Neutrophil (primary cell): Measurements from ENCODE around the gene MBTPS1.

Experiments used
- H3K27ac ChIP-seq: fragments of 200-600 bp; sonication (generic); 2 replicates; pipeline ENCODE4 v1.5.1; 2016; ENCODE audit warnings: mild to moderate bottlenecking, moderate library complexity
- H3K27me3 ChIP-seq: fragments of 200-600 bp; sonication (generic); 2 replicates; pipeline ENCODE4 v1.6.0; 2016; ENCODE audit warnings: mild to moderate bottlenecking
- H3K36me3 ChIP-seq: fragments of 200-600 bp; sonication (generic); 2 replicates; pipeline ENCODE4 v1.5.1; 2017
- H3K4me1 ChIP-seq, 2 experiments: fragments of 200-600 bp in 1 of 2; sonication (generic) in 1 of 2; 1 replicate in 1 of 2; 2 replicates in 1 of 2; pipeline versions ENCODE4 v1.5.1 to v1.6.1; 2013 to 2016; ENCODE audit warnings: low read depth in 1 of 2, low read length in 1 of 2, mild to moderate bottlenecking in 1 of 2, moderate library complexity in 1 of 2; ENCODE audit not compliant: control insufficient read depth in 1 of 2, insufficient read depth in 1 of 2
- H3K4me3 ChIP-seq, 2 experiments: fragments of 200-600 bp in 1 of 2; sonication (generic) in 1 of 2; 1 replicate in 1 of 2; 2 replicates in 1 of 2; pipeline ENCODE4 v1.5.1; 2013 to 2016; ENCODE audit warnings: low read depth in 1 of 2, low read length in 1 of 2, mild to moderate bottlenecking in 1 of 2, moderate library complexity in 1 of 2
- H3K9me3 ChIP-seq: fragments of 200-600 bp; sonication (generic); 2 replicates; pipeline ENCODE4 v1.5.1; 2016
- TF ChIP-seq, protein P1 (sequence below): fragments of 200-600 bp; sonication (generic); IDR thresholded peaks from 2 replicates; pipeline ENCODE4 v1.5.1; 2016; ENCODE audit warnings: antibody characterized with exemption

The MBTPS1 gene

DNA sequence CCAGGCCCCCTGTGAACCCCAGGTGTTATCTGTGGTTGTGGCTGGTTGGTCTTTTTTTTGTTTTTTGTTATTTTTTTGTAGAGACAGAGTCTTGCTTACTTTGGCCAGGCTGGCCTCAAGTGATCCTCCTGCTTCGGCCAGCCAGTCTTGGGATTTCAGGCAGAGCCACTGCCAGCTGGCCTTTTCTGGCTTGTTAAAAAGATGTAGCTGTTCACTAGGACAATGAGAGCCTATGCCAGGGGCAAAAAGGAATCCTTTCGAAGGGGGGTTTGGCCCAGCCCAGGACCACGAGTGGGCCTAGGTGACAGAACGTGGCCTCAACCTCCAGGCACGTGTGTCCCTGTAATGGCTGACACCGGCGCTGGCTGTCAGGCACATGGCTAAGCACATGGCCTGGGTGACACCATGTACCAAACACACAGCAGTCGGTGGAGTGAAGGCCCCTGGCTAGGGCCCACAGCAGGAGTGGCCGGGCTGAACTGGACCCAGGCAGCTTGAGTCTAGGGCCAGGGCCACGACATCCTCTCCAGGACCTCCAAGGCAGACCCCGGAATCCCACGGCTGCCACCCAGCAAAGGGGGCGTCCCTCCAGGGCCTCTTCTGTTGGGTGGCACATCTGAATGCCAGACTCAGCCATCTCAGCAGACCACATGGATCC is 67.2 kb downstream of the MBTPS1 start:
- TF ChIP-seq, protein P1, sequence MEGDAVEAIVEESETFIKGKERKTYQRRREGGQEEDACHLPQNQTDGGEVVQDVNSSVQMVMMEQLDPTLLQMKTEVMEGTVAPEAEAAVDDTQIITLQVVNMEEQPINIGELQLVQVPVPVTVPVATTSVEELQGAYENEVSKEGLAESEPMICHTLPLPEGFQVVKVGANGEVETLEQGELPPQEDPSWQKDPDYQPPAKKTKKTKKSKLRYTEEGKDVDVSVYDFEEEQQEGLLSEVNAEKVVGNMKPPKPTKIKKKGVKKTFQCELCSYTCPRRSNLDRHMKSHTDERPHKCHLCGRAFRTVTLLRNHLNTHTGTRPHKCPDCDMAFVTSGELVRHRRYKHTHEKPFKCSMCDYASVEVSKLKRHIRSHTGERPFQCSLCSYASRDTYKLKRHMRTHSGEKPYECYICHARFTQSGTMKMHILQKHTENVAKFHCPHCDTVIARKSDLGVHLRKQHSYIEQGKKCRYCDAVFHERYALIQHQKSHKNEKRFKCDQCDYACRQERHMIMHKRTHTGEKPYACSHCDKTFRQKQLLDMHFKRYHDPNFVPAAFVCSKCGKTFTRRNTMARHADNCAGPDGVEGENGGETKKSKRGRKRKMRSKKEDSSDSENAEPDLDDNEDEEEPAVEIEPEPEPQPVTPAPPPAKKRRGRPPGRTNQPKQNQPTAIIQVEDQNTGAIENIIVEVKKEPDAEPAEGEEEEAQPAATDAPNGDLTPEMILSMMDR, result no peak
- Histone ChIP-seq H3K4me3 (no peak overlapping the region), H3K36me3 (peaks cover 50% of the 10 kb centered on the region), H3K27ac (no peak overlapping the region), H3K4me1 (no peaks in the 10 kb centered on the region), H3K9me3 (no peaks in the 10 kb centered on the region), H3K27me3 (peaks cover 12% of the 10 kb centered on the region)

DNA sequence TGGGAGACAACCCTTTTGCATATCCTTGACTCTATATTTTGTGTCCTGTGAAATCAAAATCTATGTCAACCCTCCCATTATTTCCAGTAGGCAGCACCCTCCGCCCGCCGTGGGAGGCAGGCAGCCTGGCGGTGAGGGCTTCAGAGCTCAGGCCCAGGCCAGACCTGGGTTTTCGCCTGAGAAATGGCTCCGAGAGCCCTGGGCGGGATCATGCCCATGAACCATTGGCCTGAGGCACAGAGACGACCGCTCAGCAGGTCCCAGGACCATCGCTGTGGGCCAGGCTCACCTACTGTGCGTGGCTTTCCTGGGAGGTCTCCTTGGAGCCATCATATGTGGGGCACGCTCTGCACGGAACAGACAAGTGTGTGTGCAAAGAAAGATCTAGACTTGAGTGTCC is 67.9 kb downstream of the MBTPS1 start:
- Histone ChIP-seq H3K4me3 (no peak overlapping the region), H3K9me3 (no peaks in the 10 kb centered on the region), H3K4me1 (no peaks in the 10 kb centered on the region), H3K27me3 (peaks cover 19% of the 10 kb centered on the region), H3K27ac (no peak overlapping the region), H3K36me3 (peaks cover 43% of the 10 kb centered on the region)
- TF ChIP-seq, protein P1, result no peak

DNA sequence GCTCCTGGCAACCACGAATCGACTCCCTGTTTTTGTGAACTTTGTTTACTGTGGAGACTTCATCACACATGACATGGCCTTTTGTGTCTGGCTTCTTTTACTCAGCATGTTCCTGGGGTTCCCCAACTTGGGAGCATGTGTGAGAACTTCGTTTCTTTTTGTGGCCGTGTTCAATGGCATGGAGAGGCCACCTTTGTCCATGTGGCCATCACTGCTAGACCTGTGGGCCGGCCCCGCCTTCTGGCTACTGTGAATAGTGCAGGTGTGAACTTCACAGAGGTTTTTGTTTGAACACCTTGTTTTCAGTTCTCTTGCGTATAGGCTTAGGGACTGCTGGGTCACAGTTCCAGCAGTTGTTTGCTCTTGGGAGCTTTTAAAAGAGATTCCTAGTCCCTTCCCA is 68.5 kb downstream of the MBTPS1 start:
- no peaks in the 10 kb centered on the region for H3K9me3 ChIP-seq
- H3K27ac ChIP-seq, result no peak overlapping the region
- H3K4me3 ChIP-seq, result no peak overlapping the region
- H3K27me3 ChIP-seq, result peaks cover 25% of the 10 kb centered on the region
- H3K36me3 ChIP-seq, result peaks cover 37% of the 10 kb centered on the region
- no peaks in the 10 kb centered on the region for H3K4me1 ChIP-seq
- TF ChIP-seq, protein P1, result no peak

DNA sequence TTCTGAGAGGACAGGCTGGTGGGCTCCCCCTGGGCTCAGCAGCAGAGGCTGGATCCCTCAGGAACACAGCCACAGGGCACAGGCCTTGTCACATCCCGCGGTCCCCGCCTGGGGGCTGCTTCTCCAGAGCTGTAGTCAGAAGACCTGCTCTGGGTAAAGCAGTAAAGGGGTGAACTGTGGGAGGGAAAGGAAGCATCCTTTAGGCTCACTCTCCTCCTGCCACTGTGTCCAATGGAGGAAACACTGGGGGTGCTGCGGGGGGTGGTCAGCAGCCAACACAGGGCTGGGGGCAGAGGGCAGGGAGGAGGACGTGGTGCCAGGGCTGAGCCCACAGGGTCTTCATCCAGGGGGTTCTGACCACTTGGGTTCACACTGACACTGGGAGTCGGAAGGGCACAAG is 69.1 kb downstream of the MBTPS1 start:
- H3K27ac ChIP-seq, result no peak overlapping the region

DNA sequence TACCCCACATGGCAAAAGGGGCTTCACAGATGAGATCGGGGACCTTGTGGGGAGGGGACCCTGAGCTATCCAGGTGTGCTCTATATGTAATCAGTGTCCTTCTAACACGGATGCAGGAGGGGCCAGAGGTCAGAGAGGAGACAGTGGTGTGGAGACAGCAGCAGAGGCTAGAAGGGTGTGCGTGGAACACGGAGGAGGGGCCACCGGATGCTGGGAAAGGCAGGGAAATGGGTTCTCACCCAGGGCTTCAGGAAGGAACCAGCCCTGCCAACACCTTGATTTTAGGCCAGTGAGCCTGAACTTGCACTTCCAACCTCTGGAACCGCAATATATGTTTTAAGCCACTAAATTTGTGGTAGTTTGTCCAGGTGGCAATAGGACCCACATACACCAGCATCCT is 69.5 kb downstream of the MBTPS1 start:
- Histone ChIP-seq H3K4me3 (no peak overlapping the region), H3K27me3 (peaks cover 35% of the 10 kb centered on the region), H3K9me3 (no peaks in the 10 kb centered on the region), H3K27ac (no peak overlapping the region), H3K4me1 (no peaks in the 10 kb centered on the region), H3K36me3 (peaks cover 28% of the 10 kb centered on the region)
- TF ChIP-seq, protein P1, result no peak

More for the DNA sequence above, 69.1 kb downstream of the MBTPS1 start:
- Histone ChIP-seq H3K27me3 (peaks cover 31% of the 10 kb centered on the region), H3K36me3 (peaks cover 32% of the 10 kb centered on the region), H3K4me3 (no peak overlapping the region), H3K4me1 (no peaks in the 10 kb centered on the region), H3K9me3 (no peaks in the 10 kb centered on the region)
- TF ChIP-seq, protein P1, result no peak
